HG03135 (cell line): ENCODE data around the gene STK32B.

Experiments
- ATAC-seq: cut with Tn5 transposase; IDR thresholded peaks from one replicate; pipeline ENCODE4 v1.9.1; 2021; ENCODE audit warnings: mild to moderate bottlenecking, moderate library complexity; ENCODE audit not compliant: unreplicated experiment

STK32B gene

GRCh38 chr4:5029447-5029846, 21.8 kb upstream of the STK32B start:
- no peak for ATAC-seq

- ATAC-seq = no peak
These were observed 21.1 kb upstream of the STK32B start for GRCh38 chr4:5030221-5030620.

GRCh38 chr4:5030927-5031326, 20.4 kb upstream of the STK32B start:
- no peak for ATAC-seq

GRCh38 chr4:5032813-5033212, 18.5 kb upstream of the STK32B start:
- ATAC-seq = no peak

GRCh38 chr4:5033281-5033841, 17.9 kb upstream of the STK32B start:
- no peak for ATAC-seq

GRCh38 chr4:5034206-5034605, 17.1 kb upstream of the STK32B start:
- no peak for ATAC-seq

GRCh38 chr4:5036239-5036638, 15.0 kb upstream of the STK32B start:
- ATAC-seq = no peak

- no peak for ATAC-seq
These were observed 13.4 kb upstream of the STK32B start for GRCh38 chr4:5037553-5038551.

GRCh38 chr4:5039800-5040199, 11.5 kb upstream of the STK32B start:
- no peak for ATAC-seq

GRCh38 chr4:5040856-5041620, 10.2 kb upstream of the STK32B start:
- ATAC-seq = no peak

GRCh38 chr4:5041699-5042098, 9.6 kb upstream of the STK32B start:
- ATAC-seq = no peak

GRCh38 chr4:5043579-5043978, 7.7 kb upstream of the STK32B start:
- no peak for ATAC-seq

GRCh38 chr4:5044341-5044740, 6.9 kb upstream of the STK32B start:
- ATAC-seq = no peak

GRCh38 chr4:5045097-5045496, 6.2 kb upstream of the STK32B start:
- no peak for ATAC-seq

- ATAC-seq = no peak
These were observed 2.6 kb upstream of the STK32B start for GRCh38 chr4:5048721-5049120.

GRCh38 chr4:5050520-5051277, 581 bp upstream of the STK32B start:
- no peak for ATAC-seq

- ATAC-seq = no peak
These were observed 973 bp downstream of the STK32B start for GRCh38 chr4:5052204-5052702.

GRCh38 chr4:5052726-5053425, 1.6 kb downstream of the STK32B start:
- no peak for ATAC-seq

GRCh38 chr4:5054532-5054931, 3.3 kb downstream of the STK32B start:
- ATAC-seq = no peak

- no peak for ATAC-seq
These were observed 4.1 kb downstream of the STK32B start for GRCh38 chr4:5055411-5055810.
